HFFc6 (cell line): ENCODE data around the gene TMPRSS13. TPM values are rescaled to one million over a fixed set of nuclear protein-coding genes. Genes with fewer than 3 reads are reported as not detected.

Experiments used
- DNase-seq: peaks from one replicate; pipeline ENCODE4 v3.0.0-alpha.2; 2018
- H3K27ac Mint-ChIP-seq: 2 replicates; pipeline ENCODE4 v1.8.0; 2020; ENCODE audit warnings: mild to moderate bottlenecking, mixed read lengths
- H3K27me3 Mint-ChIP-seq: 2 replicates; pipeline ENCODE4 v1.8.0; 2021; ENCODE audit warnings: mild to moderate bottlenecking, moderate library complexity, mixed read lengths; ENCODE audit not compliant: insufficient read depth
- H3K36me3 Mint-ChIP-seq: 2 replicates; pipeline ENCODE4 v1.8.0; 2021; ENCODE audit warnings: low read depth, mixed read lengths
- H3K4me1 Mint-ChIP-seq: 2 replicates; pipeline ENCODE4 v1.8.0; 2020; ENCODE audit warnings: low read depth, mixed read lengths
- H3K4me3 Mint-ChIP-seq: 2 replicates; pipeline ENCODE4 v1.8.0; 2020; ENCODE audit warnings: mild to moderate bottlenecking, moderate library complexity, mixed read lengths
- H3K9me3 Mint-ChIP-seq: 2 replicates; pipeline ENCODE4 v1.8.0; 2020; ENCODE audit warnings: mild to moderate bottlenecking, mixed read lengths
- CTCF ChIP-seq: fragments of 200-600 bp; sonication (generic); IDR thresholded peaks from 2 replicates; pipeline ENCODE4 v1.5.0; 2021; ENCODE audit warnings: antibody characterized with exemption, mild to moderate bottlenecking
- total RNA-seq, 6 experiments: library from RNA; stranded (reverse); fragmentation: NEBNext Ultra II Directional; extraction: Animal tissue kit (Norgen Biotek cat#: 25700); gene quantifications; 2 replicates in 1 of 6; 3 replicates in 5 of 6; pipeline ENCODE4 v1.2.3, GENCODE V29; 2021

Gene TMPRSS13
- total RNA-seq, 6 experiments from 2014 or later, result not detected

GRCh38 chr11:117859488-117860112 lies 69.6 kb downstream of the TMPRSS13 start:
- no peak for DNase-seq
- no peaks in the 10 kb centered on the region for H3K4me1 Mint-ChIP-seq
- no peak for TF ChIP-seq CTCF
- no peaks in the 10 kb centered on the region for H3K36me3 Mint-ChIP-seq
- H3K27ac Mint-ChIP-seq, result no peak overlapping the region
- no peak overlapping the region for H3K4me3 Mint-ChIP-seq
- H3K9me3 Mint-ChIP-seq, result no peaks in the 10 kb centered on the region
- peaks cover 42% of the 10 kb centered on the region for H3K27me3 Mint-ChIP-seq

- no peaks in the 10 kb centered on the region for H3K9me3 Mint-ChIP-seq
- H3K4me1 Mint-ChIP-seq, result no peaks in the 10 kb centered on the region
- no peaks in the 10 kb centered on the region for H3K36me3 Mint-ChIP-seq
- peaks cover 47% of the 10 kb centered on the region for H3K27me3 Mint-ChIP-seq
- no peak for DNase-seq
- H3K4me3 Mint-ChIP-seq, result no peak overlapping the region
- no peak overlapping the region for H3K27ac Mint-ChIP-seq
- no peak for TF ChIP-seq CTCF
These were observed 70.1 kb downstream of the TMPRSS13 start for GRCh38 chr11:117859061-117859460.

- no peaks in the 10 kb centered on the region; the same call in 1 of the 2 replicates for H3K36me3 Mint-ChIP-seq
- DNase-seq, result no peak
- peaks cover under 1% of the 10 kb centered on the region; the same call in 1 of the 2 replicates for H3K9me3 Mint-ChIP-seq
- no peak overlapping the region for H3K27ac Mint-ChIP-seq
- no peak overlapping the region for H3K4me3 Mint-ChIP-seq
- no peak for TF ChIP-seq CTCF
- peaks cover 51% of the 10 kb centered on the region for H3K27me3 Mint-ChIP-seq
- H3K4me1 Mint-ChIP-seq, result no peaks in the 10 kb centered on the region
These were observed 71.3 kb downstream of the TMPRSS13 start for GRCh38 chr11:117857734-117858414.

GRCh38 chr11:117855912-117856651 lies 73.1 kb downstream of the TMPRSS13 start:
- Mint-ChIP-seq H3K4me3 (no peak overlapping the region), H3K27ac (no peak overlapping the region), H3K36me3 (peaks cover 4% of the 10 kb centered on the region; the same call in 1 of the 2 replicates), H3K27me3 (peaks cover 48% of the 10 kb centered on the region), H3K9me3 (peaks cover 7% of the 10 kb centered on the region), H3K4me1 (no peaks in the 10 kb centered on the region)
- no peak for TF ChIP-seq CTCF
- no peak for DNase-seq

- peaks cover 48% of the 10 kb centered on the region for H3K27me3 Mint-ChIP-seq
- DNase-seq, result no peak
- no peak for TF ChIP-seq CTCF
- H3K4me1 Mint-ChIP-seq, result no peaks in the 10 kb centered on the region
- no peak overlapping the region for H3K27ac Mint-ChIP-seq
- H3K4me3 Mint-ChIP-seq, result no peak overlapping the region
- H3K36me3 Mint-ChIP-seq, result peaks cover 4% of the 10 kb centered on the region; the same call in 1 of the 2 replicates
- H3K9me3 Mint-ChIP-seq, result peaks cover 7% of the 10 kb centered on the region
These were observed 73.9 kb downstream of the TMPRSS13 start for GRCh38 chr11:117855186-117855845.
